ENCODE results near the gene KRT15. TPM values are rescaled to one million over a fixed set of nuclear protein-coding genes. Genes with fewer than 3 reads are reported as not detected.

KRT15 gene
- total and polyA plus RNA-seq, 2 of the 8 experiments (the other 6 are each of a cell fraction or from before 2014, with no cell fraction given), result 0.11 to 0.13 TPM

GRCh38 chr17:41537990-41538389 lies 19.3 kb upstream of the KRT15 start:
- H3K14ac ChIP-seq (ENCODE audit: insufficient read length), result no peak overlapping the region
- ChIA-PET CTCF (ENCODE audit: partially characterized antibody) (interaction anchor here (0.9 to 5.5 kb wide), 5 partner anchors 11 to 199 kb away, joined by 3 to 48 read pairs (median 3); no protein-coding TSS in a partner anchor), POLR2A (ENCODE audit: partially characterized antibody) (interaction anchor here (16.2 kb wide), 1 partner anchor 12 kb away, joined by 293 read pairs; the partner anchor contains the start of gene KRT19)
- WGBS, 2 experiments (ENCODE audit: extremely low coverage in 1 of 2, insufficient coverage in 1 of 2, insufficient read length in 1 of 2, insufficient replicate concordance in 2 of 2, low coverage in 1 of 2, low lambda C conversion rate in 2 of 2, missing lambda C conversion rate in 1 of 2), result 94% methylated on average over 8 of the region's 9 CpGs; no CpG with 5 or more reads in 1 of the 2 experiments
- no peaks in the 10 kb centered on the region for H4K20me1 ChIP-seq (replicated peaks in 1 of 2; ENCODE audit: control insufficient read depth in 1 of 2, insufficient read depth in 2 of 2, low read length in 2 of 2)
- H2BK15ac ChIP-seq (ENCODE audit: low read length), result 0 out of 2 replicates have a peak overlapping the region, but pooled peaks have one; percentile 29
- H2BK120ac ChIP-seq (replicated peaks; ENCODE audit: low read depth, low read length), result no peak overlapping the region
- H3K23me2 ChIP-seq (ENCODE audit: low read depth, low read length), result no peaks in the 10 kb centered on the region
- no peak overlapping the region for H2BK5ac ChIP-seq (ENCODE audit: low read depth, low read length)
- H3K27me3 ChIP-seq (replicated peaks in 1 of 4; ENCODE audit: control insufficient read depth in 3 of 4, extremely low read depth in 1 of 4, insufficient read depth in 3 of 4, low read length in 3 of 4), result no peaks in the 10 kb centered on the region; a peak in 1 of 7 replicates
- H2BK20ac ChIP-seq (ENCODE audit: low read length), result no peak overlapping the region
- no peak overlapping the region for H4K5ac ChIP-seq (ENCODE audit: insufficient read length, low read depth, low read length)
- no peak overlapping the region for H3K4me2 ChIP-seq (ENCODE audit: insufficient read depth in 1 of 2, low read depth in 2 of 2, low read length in 2 of 2)
- no peak overlapping the region for H3K4me3 ChIP-seq (ENCODE audit: extremely low read depth in 1 of 4, insufficient read depth in 2 of 4, low read depth in 3 of 4, low read length in 4 of 4)
- H4K8ac ChIP-seq (ENCODE audit: extremely low read depth, insufficient read depth, low read length), result no peak overlapping the region
- H2AFZ ChIP-seq (ENCODE audit: low read length), result no peak overlapping the region
- H3K56ac ChIP-seq (replicated peaks; ENCODE audit: insufficient read length, low read depth, low read length), result no peak overlapping the region
- no peak overlapping the region for H3K18ac ChIP-seq (ENCODE audit: extremely low read depth, low read length)
- DNase-seq (ENCODE audit: low read depth in 1 of 2, low spot score in 2 of 2) (no peak), FAIRE-seq (no peak)
- H3K4me1 ChIP-seq (replicated peaks in 1 of 4; ENCODE audit: control insufficient read depth in 3 of 4, insufficient read depth in 4 of 4, low read length in 3 of 4), result peaks cover 10 to 23% (median 16%) of the 10 kb centered on the region in 4 experiments
- no peaks in the 10 kb centered on the region for H3K36me3 ChIP-seq (ENCODE audit: control insufficient read depth in 2 of 4, insufficient read depth in 4 of 4, low read length in 3 of 4)
- H3K27ac ChIP-seq (ENCODE audit: low read depth, low read length), result no peak overlapping the region
- H3K23ac ChIP-seq (ENCODE audit: insufficient read length), result no peak overlapping the region
- H2BK12ac ChIP-seq (ENCODE audit: low read depth, low read length), result no peak overlapping the region
- H3K79me1 ChIP-seq (ENCODE audit: low read depth, low read length), result no peaks in the 10 kb centered on the region
- no peaks in the 10 kb centered on the region for H3K79me2 ChIP-seq (ENCODE audit: control insufficient read depth in 1 of 2, insufficient read depth in 2 of 2, low read length in 2 of 2)
- 0 out of 2 replicates have a peak overlapping the region, but pooled peaks have one; percentile 70 for H2AK5ac ChIP-seq (ENCODE audit: low read depth, low read length)
- no peak overlapping the region for H3K4ac ChIP-seq (replicated peaks; ENCODE audit: insufficient read length, low read depth, low read length)
- no peak overlapping the region for H4K91ac ChIP-seq (replicated peaks; ENCODE audit: insufficient read length, low read length)
- no peak overlapping the region for H3K9ac ChIP-seq (replicated peaks in 1 of 4; ENCODE audit: extremely low read depth in 1 of 4, low read depth in 3 of 4, low read length in 3 of 4)
- no peaks in the 10 kb centered on the region for H3K9me3 ChIP-seq (ENCODE audit: insufficient read depth in 2 of 2, low read depth in 1 of 2, low read length in 1 of 2)
- TF ChIP-seq CEBPB (IDR thresholded peaks at IDR 0.05; ENCODE audit: low read depth, low read length) (no peak), POLR2AphosphoS5 (IDR thresholded peaks at IDR 0.05; ENCODE audit: low read depth, low read length) (no peak), ATF2 (IDR thresholded peaks at IDR 0.05; ENCODE audit: low read length) (no peak), TAF1 (IDR thresholded peaks at IDR 0.05; ENCODE audit: low read depth, low read length) (no peak), PHF8 (conservative IDR thresholded peaks at IDR 0.05; ENCODE audit: low read depth, low read length) (no peak), BCL11A (IDR thresholded peaks at IDR 0.05; ENCODE audit: low read depth in 2 of 2, low read length in 2 of 2) (no peak), EZH2 (IDR thresholded peaks at IDR 0.05; ENCODE audit: low read depth, low read length, severe bottlenecking) (no peak), CBX5 (IDR thresholded peaks at IDR 0.05; ENCODE audit: low read depth, low read length) (no peak)
